B cell (primary cell): Measurements from ENCODE around the gene SLC39A7. TPM values are rescaled to one million over a fixed set of nuclear protein-coding genes. Genes with fewer than 3 reads are reported as not detected.

Experiments
- ATAC-seq: fragments of 200-7000 bp; cut with Tn5 transposase; one replicate; pipeline ENCODE4 v1.10.0; 2021; ENCODE audit warnings: low read depth, mild to moderate bottlenecking, moderate number of reproducible peaks, moderate library complexity
- CTCF ChIA-PET: fragments of 350-600 bp; sonication (Branson Sonifier 250); formaldehyde crosslinking; loops from one replicate; lab custom pipeline; 2021; ENCODE audit warnings: antibody characterized with exemption, inconsistent platforms; lab: Charles Lee
- POLR2A ChIA-PET: fragments of 350-600 bp; sonication (Branson Sonifier 250); formaldehyde crosslinking; loops from one replicate; lab custom pipeline; 2021; ENCODE audit warnings: antibody characterized with exemption; lab: Charles Lee
- DNase-seq: peaks from one replicate; pipeline ENCODE4 v3.0.0; 2013
- H2AFZ ChIP-seq: 2 replicates; pipeline ENCODE4 v1.6.1; 2012; ENCODE audit warnings: mild to moderate bottlenecking, low read depth, low read length; ENCODE audit not compliant: insufficient read depth, poor library complexity, severe bottlenecking
- H3K27ac ChIP-seq, 2 donors: 1 replicate in 1 of 2; 2 replicates in 1 of 2; pipeline ENCODE4 v1.5.1; 2012 to 2013; ENCODE audit warnings: low read length in 2 of 2, mild to moderate bottlenecking in 2 of 2, moderate library complexity in 1 of 2
- H3K27me3 ChIP-seq, 4 experiments: fragments of 200-600 bp in 1 of 4; sonication (generic) in 1 of 4; replicated peaks in 1 of 4; 1 replicate in 2 of 4; 2 replicates in 2 of 4; pipeline versions ENCODE4 v1.6.1 to v1.7.0; 2013 to 2016; ENCODE audit warnings: low read length in 3 of 4, mild to moderate bottlenecking in 2 of 4, mixed read lengths in 1 of 4, moderate library complexity in 1 of 4; ENCODE audit not compliant: insufficient read depth in 4 of 4, control insufficient read depth in 3 of 4; ENCODE audit errors: control extremely low read depth in 1 of 4
- H3K36me3 ChIP-seq, 2 experiments: replicated peaks in 1 of 2; 1 replicate in 1 of 2; 2 replicates in 1 of 2; pipeline versions ENCODE4 v1.6.1 to v1.7.1; 2013; ENCODE audit warnings: low read length in 1 of 2; ENCODE audit not compliant: insufficient read depth in 2 of 2, control insufficient read depth in 1 of 2; ENCODE audit errors: control extremely low read depth in 1 of 2, extremely low read depth in 1 of 2
- H3K4me1 ChIP-seq, 2 donors: fragments of 200-600 bp in 1 of 2; sonication (generic) in 1 of 2; 1 replicate in 1 of 2; 2 replicates in 1 of 2; pipeline versions ENCODE4 v1.5.1 to v1.6.1; 2013 to 2017; ENCODE audit warnings: low read length in 2 of 2; ENCODE audit not compliant: control insufficient read depth in 2 of 2, insufficient read depth in 2 of 2
- H3K4me2 ChIP-seq: replicated peaks from 2 replicates; pipeline ENCODE3; 2012; ENCODE audit warnings: mild to moderate bottlenecking, low read depth, low read length; ENCODE audit not compliant: poor library complexity, severe bottlenecking
- H3K4me3 ChIP-seq, 5 experiments: fragments of 200-600 bp in 1 of 5; sonication (generic) in 1 of 5; 1 replicate in 3 of 5; 2 replicates in 2 of 5; pipeline versions ENCODE4 v1.5.1 to v1.7.0; 2011 to 2016; ENCODE audit warnings: low read length in 4 of 5, mild to moderate bottlenecking in 4 of 5, low read depth in 2 of 5, control low read depth in 1 of 5, moderate library complexity in 1 of 5; ENCODE audit not compliant: insufficient read depth in 1 of 5; ENCODE audit errors: control extremely low read depth in 1 of 5, extremely low read depth in 1 of 5
- H3K79me2 ChIP-seq: fragments of 200-600 bp; sonication (generic); one replicate; pipeline ENCODE4 v1.6.0; 2016; ENCODE audit warnings: low read length; ENCODE audit not compliant: control insufficient read depth, insufficient read depth
- H3K9ac ChIP-seq: fragments of 200-600 bp; sonication (generic); 2 replicates; pipeline ENCODE4 v1.6.1; 2017; ENCODE audit warnings: mild to moderate bottlenecking, low read length, moderate library complexity
- H3K9me3 ChIP-seq, 3 donors: one replicate each; pipeline versions ENCODE4 v1.6.1 to v1.7.1; 2013; ENCODE audit warnings: low read length in 2 of 3; ENCODE audit not compliant: control insufficient read depth in 2 of 3, insufficient read depth in 1 of 3; ENCODE audit errors: control extremely low read depth in 1 of 3
- H4K20me1 ChIP-seq: 2 replicates; pipeline ENCODE4 v1.6.0; 2012; ENCODE audit warnings: mild to moderate bottlenecking, low read length; ENCODE audit not compliant: insufficient read depth, control insufficient read depth, poor library complexity, severe bottlenecking
- H3K27ac Mint-ChIP-seq: one replicate; pipeline ENCODE4 v1.8.0; 2021; ENCODE audit warnings: mixed read lengths
- H3K27me3 Mint-ChIP-seq: one replicate; pipeline ENCODE4 v1.8.0; 2021; ENCODE audit warnings: mixed read lengths
- H3K4me1 Mint-ChIP-seq: one replicate; pipeline ENCODE4 v1.8.0; 2021; ENCODE audit warnings: mixed read lengths
- H3K4me3 Mint-ChIP-seq: one replicate; pipeline ENCODE4 v1.8.0; 2021; ENCODE audit warnings: mixed read lengths
- H3K9me3 Mint-ChIP-seq: one replicate; pipeline ENCODE4 v1.8.0; 2022; ENCODE audit warnings: mixed read lengths; ENCODE audit not compliant: insufficient read depth
- EZH2 ChIP-seq: IDR thresholded peaks from 2 replicates; pipeline ENCODE4 v1.6.1; 2012; ENCODE audit warnings: borderline replicate concordance, low read depth, mild to moderate bottlenecking, moderate library complexity, low read length; ENCODE audit not compliant: insufficient read depth, poor library complexity, severe bottlenecking
- whole genome bisulfite sequencing: methylation state at CpG from one replicate; pipeline ENCODE4 v1.1.5; 2013; ENCODE audit warnings: missing lambda C conversion rate; ENCODE audit not compliant: insufficient coverage; 5-methylcytosine and 5-hydroxymethylcytosine counted together
- intact Hi-C: fragments of 100-400 bp; cut with micrococcal nuclease; formaldehyde crosslinking; loops from one replicate; pipeline ENCODE4 v1.10.0; 2022
- polyA plus RNA-seq: library from polyadenylated mRNA; depleted of rRNA; stranded (reverse); fragments of >200 nt; gene quantifications from 2 replicates; pipeline ENCODE4 v1.2.3, GENCODE V29; 2012
- total RNA-seq, 2 donors: library from RNA; stranded (reverse); fragments of 120-200 nt in 1 of 2; gene quantifications; 1 replicate in 1 of 2; 2 replicates in 1 of 2; pipeline versions ENCODE4 v1.2.3 to v1.2.4, GENCODE V29; 2013 to 2022
- TF ChIP-seq, protein P1 (sequence below): fragments of 200-600 bp; IDR thresholded peaks from one replicate; pipeline ENCODE4 v1.8.0; 2022; ENCODE audit warnings: antibody characterized with exemption, mild to moderate bottlenecking

Gene SLC39A7
- total and polyA plus RNA-seq, 2 donors (not counting 1 experiment from before 2014, with no cell fraction given), result 18.7 to 29.6 TPM

DNA sequence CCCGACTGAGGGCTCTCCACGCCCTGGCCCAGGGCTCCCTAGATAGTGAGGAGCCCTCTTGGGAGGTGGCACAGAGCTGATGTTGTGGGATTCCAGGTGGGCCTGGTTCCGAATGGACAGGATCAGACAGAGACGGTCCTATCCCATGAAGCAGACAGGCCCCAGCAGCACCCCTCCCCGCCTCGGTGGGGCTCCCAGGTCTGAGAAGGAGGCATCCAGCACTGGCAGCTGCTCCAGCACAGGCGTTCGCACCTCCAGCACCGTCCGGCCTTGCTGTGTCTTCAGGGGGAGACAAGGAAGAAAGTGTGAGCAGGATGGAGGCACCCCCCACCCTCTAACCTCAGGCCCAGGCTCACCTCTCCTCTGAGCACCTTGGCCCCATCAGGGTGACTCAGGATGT lies 37.1 kb upstream of the SLC39A7 start:
- no peak overlapping the region for H3K4me2 ChIP-seq
- no peak overlapping the region for H3K4me3 ChIP-seq
- peaks cover 0 to 3% (median 0%) of the 10 kb centered on the region in 4 experiments for H3K27me3 ChIP-seq
- no peak overlapping the region for H3K9ac ChIP-seq
- H4K20me1 ChIP-seq, result no peaks in the 10 kb centered on the region
- H3K4me3 Mint-ChIP-seq, result no peak overlapping the region
- peaks cover 19% of the 10 kb centered on the region for H3K27me3 Mint-ChIP-seq
- peaks cover 17% of the 10 kb centered on the region for H3K4me1 Mint-ChIP-seq
- DNase-seq (no peak), ATAC-seq (no peak)
- CTCF ChIA-PET, result interaction anchor here (0.9 to 2.1 kb wide), 5 partner anchors 34 to 295 kb away, joined by 3 to 6 read pairs (median 3); no protein-coding TSS in a partner anchor
- H3K9me3 Mint-ChIP-seq, result no peaks in the 10 kb centered on the region
- H2AFZ ChIP-seq, result no peak overlapping the region
- 99% methylated on average over 8 of the region's 10 CpGs for WGBS
- intact Hi-C loops, result no loop called here
- no peak overlapping the region for H3K27ac Mint-ChIP-seq
- no peak for TF ChIP-seq EZH2
- TF ChIP-seq, protein P1, sequence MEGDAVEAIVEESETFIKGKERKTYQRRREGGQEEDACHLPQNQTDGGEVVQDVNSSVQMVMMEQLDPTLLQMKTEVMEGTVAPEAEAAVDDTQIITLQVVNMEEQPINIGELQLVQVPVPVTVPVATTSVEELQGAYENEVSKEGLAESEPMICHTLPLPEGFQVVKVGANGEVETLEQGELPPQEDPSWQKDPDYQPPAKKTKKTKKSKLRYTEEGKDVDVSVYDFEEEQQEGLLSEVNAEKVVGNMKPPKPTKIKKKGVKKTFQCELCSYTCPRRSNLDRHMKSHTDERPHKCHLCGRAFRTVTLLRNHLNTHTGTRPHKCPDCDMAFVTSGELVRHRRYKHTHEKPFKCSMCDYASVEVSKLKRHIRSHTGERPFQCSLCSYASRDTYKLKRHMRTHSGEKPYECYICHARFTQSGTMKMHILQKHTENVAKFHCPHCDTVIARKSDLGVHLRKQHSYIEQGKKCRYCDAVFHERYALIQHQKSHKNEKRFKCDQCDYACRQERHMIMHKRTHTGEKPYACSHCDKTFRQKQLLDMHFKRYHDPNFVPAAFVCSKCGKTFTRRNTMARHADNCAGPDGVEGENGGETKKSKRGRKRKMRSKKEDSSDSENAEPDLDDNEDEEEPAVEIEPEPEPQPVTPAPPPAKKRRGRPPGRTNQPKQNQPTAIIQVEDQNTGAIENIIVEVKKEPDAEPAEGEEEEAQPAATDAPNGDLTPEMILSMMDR, result no peak
- POLR2A ChIA-PET, result no interaction called here
- no peak overlapping the region for H3K27ac ChIP-seq
- no peaks in the 10 kb centered on the region for H3K36me3 ChIP-seq
- H3K4me1 ChIP-seq, result peaks cover 7 to 18% of the 10 kb centered on the region in 2 donors
- H3K9me3 ChIP-seq, result no peaks in the 10 kb centered on the region
- H3K79me2 ChIP-seq, result no peaks in the 10 kb centered on the region

DNA sequence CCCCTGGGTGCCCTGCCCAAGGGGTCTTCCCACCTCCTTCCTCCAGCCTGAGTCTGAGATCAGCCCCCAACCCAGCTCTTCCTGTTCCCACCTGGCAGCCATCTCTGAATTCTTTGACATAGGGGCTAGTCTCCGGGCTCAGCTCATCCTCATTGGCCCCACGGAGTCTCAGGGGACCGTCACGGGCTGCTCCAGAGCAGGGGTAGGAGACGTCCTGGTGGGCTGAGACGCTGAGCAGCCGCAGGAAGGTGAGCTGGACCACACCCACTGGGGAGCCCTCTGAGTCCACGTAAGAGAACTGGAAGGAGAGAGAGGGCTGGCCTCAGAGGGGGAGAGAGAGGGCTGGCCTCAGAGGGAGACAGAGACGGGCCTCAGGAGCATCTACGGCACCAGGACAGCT lies 36.5 kb upstream of the SLC39A7 start:
- intact Hi-C loops, result no loop called here
- Mint-ChIP-seq H3K27ac (no peak overlapping the region), H3K9me3 (no peaks in the 10 kb centered on the region), H3K27me3 (peaks cover 19% of the 10 kb centered on the region), H3K4me1 (peaks cover 17% of the 10 kb centered on the region), H3K4me3 (no peak overlapping the region)
- Histone ChIP-seq H2AFZ (no peak overlapping the region), H3K27me3 (peaks cover 0 to 3% (median 0%) of the 10 kb centered on the region in 4 experiments), H3K4me2 (no peak overlapping the region), H3K36me3 (no peaks in the 10 kb centered on the region), H4K20me1 (no peaks in the 10 kb centered on the region), H3K4me1 (peaks cover 7 to 18% of the 10 kb centered on the region in 2 donors), H3K79me2 (no peaks in the 10 kb centered on the region), H3K4me3 (no peak overlapping the region), H3K9me3 (no peaks in the 10 kb centered on the region), H3K9ac (no peak overlapping the region), H3K27ac (no peak overlapping the region)
- DNase-seq, result no peak
- ChIA-PET POLR2A (interaction anchor here (0.5 to 0.7 kb wide), 2 partner anchors 116 to 763 kb away, joined by 4 read pairs; no protein-coding TSS in a partner anchor), CTCF (interaction anchor here (0.9 to 2.1 kb wide), 5 partner anchors 34 to 163 kb away, joined by 3 to 6 read pairs (median 3); no protein-coding TSS in a partner anchor)
- 73% methylated on average over 10 of the region's 10 CpGs for WGBS
- no peak for ATAC-seq
- no peak for TF ChIP-seq EZH2
- TF ChIP-seq, protein P1, result no peak
